HCT116 (cell line): ENCODE measurements around the gene DCAF17. TPM values are rescaled to one million over a fixed set of nuclear protein-coding genes. Genes with fewer than 3 reads are reported as not detected.

Experiments used
- ATAC-seq: fragments of 200-7000 bp; cut with Tn5 transposase; 2 replicates; pipeline ENCODE4 v1.9.1; 2020; ENCODE audit warnings: mild to moderate bottlenecking, moderate library complexity
- BruUV-seq: library from RNA; stranded (reverse); fragments of 400-500 nt; replicated peaks from 2 replicates; lab custom pipeline; 2021; lab: Mats Ljungman, UMichigan
- CTCF ChIA-PET: fragments of 300-600 bp; sonication (Branson Sonifier 250); formaldehyde crosslinking; loops from one replicate; lab custom pipeline; 2021; ENCODE audit warnings: antibody characterized with exemption; lab: Charles Lee
- POLR2A ChIA-PET: fragments of 300-600, 350-600 bp; sonication (Branson Sonifier 250); formaldehyde crosslinking; loops from one replicate; lab custom pipeline; 2021; ENCODE audit warnings: antibody characterized with exemption; lab: Charles Lee
- RAD21 ChIA-PET, 2 experiments: fragments of 300-600 bp; sonication (Branson Sonifier 250); formaldehyde crosslinking; loops; one replicate each; lab custom pipeline; 2023; ENCODE audit warnings: low total read pairs in 2 of 2; ENCODE audit not compliant: uncharacterized antibody in 2 of 2, unreplicated experiment in 2 of 2, low non-redundant PET in 1 of 2; lab: Charles Lee
- DNase-seq: peaks from one replicate; pipeline ENCODE4 v3.0.0-alpha.2; 2010; ENCODE audit warnings: low read depth, low spot score
- H2AFZ ChIP-seq: fragments of 200-600 bp; shearing (Covaris generic), sonication (generic); 2 replicates; pipeline ENCODE4 v1.6.1; 2017; ENCODE audit warnings: low read depth, mixed run types, mixed read lengths, antibody characterized with exemption, low read length; ENCODE audit not compliant: poor library complexity, severe bottlenecking
- H3K27ac ChIP-seq: 2 replicates; pipeline ENCODE4 v1.5.1; 2012; ENCODE audit warnings: low read depth, low read length
- H3K27me3 ChIP-seq: fragments of 200-600 bp; sonication (generic); 2 replicates; pipeline ENCODE4 v1.6.1; 2016; ENCODE audit warnings: mixed run types, low read length, mixed read lengths; ENCODE audit not compliant: insufficient read depth
- H3K36me3 ChIP-seq, 2 experiments: fragments of 200-500 bp in 1 of 2; fragments of 200-600 bp in 1 of 2; sonication (Bioruptor generic) in 1 of 2; sonication (generic) in 1 of 2; 2 replicates each; pipeline versions ENCODE4 v1.5.1 to v1.6.1; 2014 to 2016; ENCODE audit warnings: low read length in 2 of 2, inconsistent platforms in 1 of 2, mixed read lengths in 1 of 2, mixed run types in 1 of 2; ENCODE audit not compliant: insufficient read depth in 2 of 2, control insufficient read depth in 1 of 2
- H3K4me1 ChIP-seq, 2 experiments: fragments of 200-600 bp in 1 of 2; sonication (generic) in 1 of 2; 2 replicates each; pipeline versions ENCODE4 v1.5.1 to v1.6.1; 2012 to 2017; ENCODE audit warnings: low read length in 2 of 2, inconsistent platforms in 1 of 2, mild to moderate bottlenecking in 1 of 2, mixed read lengths in 1 of 2, mixed run types in 1 of 2, moderate library complexity in 1 of 2; ENCODE audit not compliant: insufficient read depth in 2 of 2, control insufficient read depth in 1 of 2
- H3K4me2 ChIP-seq: fragments of 200-600 bp; sonication (generic); 2 replicates; pipeline ENCODE4 v1.6.1; 2017; ENCODE audit warnings: mixed run types, low read length, mixed read lengths
- H3K4me3 ChIP-seq, 2 experiments: fragments of 200-600 bp in 1 of 2; sonication (generic) in 1 of 2; replicated peaks in 1 of 2; 2 replicates each; pipeline ENCODE4 v1.5.1; 2011 to 2016; ENCODE audit warnings: low read length in 2 of 2, control low read depth in 1 of 2, low read depth in 1 of 2, mild to moderate bottlenecking in 1 of 2, mixed read lengths in 1 of 2, mixed run types in 1 of 2
- H3K79me2 ChIP-seq: fragments of 200-600 bp; sonication (generic); 2 replicates; pipeline ENCODE4 v1.6.1; 2017; ENCODE audit warnings: mild to moderate bottlenecking, mixed run types, low read length, moderate library complexity, mixed read lengths; ENCODE audit not compliant: insufficient read depth
- H3K9ac ChIP-seq: fragments of 200-600 bp; sonication (generic); 2 replicates; pipeline ENCODE4 v1.6.1; 2016; ENCODE audit warnings: low read length, mixed read lengths
- H3K9me2 ChIP-seq: fragments of 200-600 bp; sonication (generic), shearing (Covaris generic); 2 replicates; pipeline ENCODE4 v1.6.1; 2017; ENCODE audit warnings: mixed run types, mild to moderate bottlenecking, moderate library complexity; ENCODE audit not compliant: insufficient read depth
- H3K9me3 ChIP-seq, 2 experiments: fragments of 200-500 bp in 1 of 2; fragments of 200-600 bp in 1 of 2; sonication (Bioruptor generic) in 1 of 2; sonication (generic) in 1 of 2; 2 replicates each; pipeline ENCODE4 v1.6.1; 2014 to 2017; ENCODE audit warnings: low read length in 2 of 2, mixed read lengths in 2 of 2, inconsistent platforms in 1 of 2, low read depth in 1 of 2, mild to moderate bottlenecking in 1 of 2, mixed run types in 1 of 2, moderate library complexity in 1 of 2; ENCODE audit not compliant: control insufficient read depth in 1 of 2, insufficient read depth in 1 of 2
- H4K20me1 ChIP-seq: fragments of 200-600 bp; sonication (generic), shearing (Covaris generic); 2 replicates; pipeline ENCODE4 v1.6.1; 2017; ENCODE audit warnings: mixed run types, mild to moderate bottlenecking, moderate library complexity; ENCODE audit not compliant: insufficient read depth
- ATF3 ChIP-seq: IDR thresholded peaks from 2 replicates; pipeline ENCODE4 v1.6.1; 2012
- CBX3 ChIP-seq: IDR thresholded peaks from 2 replicates; pipeline ENCODE4 v1.6.1; 2012; ENCODE audit warnings: low read depth
- CTCF ChIP-seq, 3 experiments: fragments of 200-600 bp in 1 of 3; sonication (generic) in 1 of 3; IDR thresholded peaks in 2 of 3; conservative IDR thresholded peaks in 1 of 3; 2 replicates each; pipeline ENCODE4 v1.5.1; 2012 to 2017; ENCODE audit warnings: low read depth in 2 of 3, low read length in 2 of 3, antibody characterized with exemption in 1 of 3, borderline replicate concordance in 1 of 3, control low read depth in 1 of 3, mild to moderate bottlenecking in 1 of 3, mixed read lengths in 1 of 3, mixed run types in 1 of 3, moderate library complexity in 1 of 3; ENCODE audit not compliant: insufficient read depth in 1 of 3
- EGR1 ChIP-seq: IDR thresholded peaks from 2 replicates; pipeline ENCODE4 v1.6.1; 2012; ENCODE audit warnings: low read depth
- ELF1 ChIP-seq: IDR thresholded peaks from 2 replicates; pipeline ENCODE4 v1.6.1; 2012; ENCODE audit warnings: low read depth, borderline replicate concordance
- EZH2phosphoT487 ChIP-seq: fragments of 200-600 bp; IDR thresholded peaks from 2 replicates; pipeline ENCODE4 v1.6.1; 2018; ENCODE audit warnings: antibody characterized with exemption, borderline replicate concordance
- FOSL1 ChIP-seq: IDR thresholded peaks from 2 replicates; pipeline ENCODE4 v1.6.1; 2012; ENCODE audit warnings: low read depth
- JUND ChIP-seq: IDR thresholded peaks from 2 replicates; pipeline ENCODE4 v1.6.1; 2012
- MAX ChIP-seq: IDR thresholded peaks from 2 replicates; pipeline ENCODE4 v1.6.1; 2012
- POLR2A ChIP-seq: IDR thresholded peaks from 2 replicates; pipeline ENCODE4 v1.7.0; 2011; ENCODE audit warnings: borderline replicate concordance; ENCODE audit not compliant: insufficient read depth, insufficient read length; ENCODE audit errors: extremely low read depth
- POLR2AphosphoS5 ChIP-seq: IDR thresholded peaks from 2 replicates; pipeline ENCODE4 v1.6.1; 2011; ENCODE audit warnings: mild to moderate bottlenecking, low read depth, low read length, moderate library complexity
- RAD21 ChIP-seq: IDR thresholded peaks from 2 replicates; pipeline ENCODE4 v1.6.1; 2012; ENCODE audit warnings: low read depth, mild to moderate bottlenecking
- SIN3A ChIP-seq: IDR thresholded peaks from 2 replicates; pipeline ENCODE4 v1.6.1; 2012; ENCODE audit warnings: low read depth
- SP1 ChIP-seq: IDR thresholded peaks from 2 replicates; pipeline ENCODE4 v1.6.1; 2012; ENCODE audit warnings: low read depth
- SRF ChIP-seq: IDR thresholded peaks from 2 replicates; pipeline ENCODE4 v1.6.1; 2012; ENCODE audit warnings: low read depth
- TCF7L2 ChIP-seq: IDR thresholded peaks from 2 replicates; pipeline ENCODE4 v1.7.0; 2011; ENCODE audit warnings: borderline replicate concordance, inconsistent platforms; ENCODE audit not compliant: insufficient read depth, insufficient read length; ENCODE audit errors: extremely low read depth
- YY1 ChIP-seq: IDR thresholded peaks from 2 replicates; pipeline ENCODE4 v1.6.1; 2011; ENCODE audit warnings: low read length, low read depth, moderate library complexity, mild to moderate bottlenecking; ENCODE audit not compliant: insufficient replicate concordance; ENCODE audit errors: extremely low read depth
- ZFX ChIP-seq: fragments of 450-650 bp; IDR thresholded peaks from 2 replicates; pipeline ENCODE4 v1.6.1; 2017
- intact Hi-C: fragments of 100-400 bp; cut with micrococcal nuclease; formaldehyde crosslinking; loops from 2 replicates; pipeline ENCODE4 v1.10.0; 2022
- total RNA-seq: library from RNA; stranded (reverse); gene quantifications from one replicate; pipeline ENCODE4 v1.2.1, GENCODE V29; 2021; ENCODE audit not compliant: unreplicated experiment
- TF ChIP-seq, protein P1 (sequence below): IDR thresholded peaks from 2 replicates; pipeline ENCODE4 v1.6.1; 2011; ENCODE audit warnings: mild to moderate bottlenecking, low read length, moderate library complexity; ENCODE audit not compliant: insufficient replicate concordance; ENCODE audit errors: extremely low read depth
- TF ChIP-seq, protein P2 (sequence below): IDR thresholded peaks from 2 replicates; pipeline ENCODE4 v1.6.1; 2012; ENCODE audit warnings: low read depth

DCAF17 gene
- total RNA-seq, 1 experiment from 2014 or later = 17.7 TPM

- no TSS peak for BruUV-seq
- CTCF ChIA-PET = interaction anchor here (1.4 kb wide), 1 partner anchor 10 kb away, joined by 4 read pairs; no protein-coding TSS in a partner anchor
- ATAC-seq (no peak), DNase-seq (no peak)
- Histone ChIP-seq H3K4me3 (no peak overlapping the region), H2AFZ (no peak overlapping the region), H3K4me1 (no peaks in the 10 kb centered on the region), H3K9me3 (peaks cover 0 to 5% of the 10 kb centered on the region in 2 experiments; a peak in 1 of 4 replicates), H3K27me3 (no peaks in the 10 kb centered on the region), H4K20me1 (no peaks in the 10 kb centered on the region), H3K36me3 (no peaks in the 10 kb centered on the region), H3K4me2 (no peak overlapping the region), H3K27ac (no peak overlapping the region), H3K9me2 (no peaks in the 10 kb centered on the region), H3K79me2 (no peaks in the 10 kb centered on the region), H3K9ac (no peak overlapping the region)
- intact Hi-C loops = no loop called here
- POLR2A ChIA-PET = no interaction called here
- RAD21 ChIA-PET = no interaction called here
- no peak for TF ChIP-seq ZFX
- TF ChIP-seq POLR2AphosphoS5 = no peak
- no peak for TF ChIP-seq FOSL1
- no peak for TF ChIP-seq EGR1
- no peak for TF ChIP-seq MAX
- no peak for TF ChIP-seq ELF1
- TF ChIP-seq SP1 = no peak
- no peak for TF ChIP-seq POLR2A
- no peak for TF ChIP-seq TCF7L2
- no peak for TF ChIP-seq YY1
- TF ChIP-seq RAD21 = no peak
- TF ChIP-seq SIN3A = no peak
- TF ChIP-seq CTCF (IDR thresholded peaks at IDR 0.05 in 2 of 3, conservative IDR thresholded peaks at IDR 0.05 in 1 of 3; ENCODE audit: borderline replicate concordance in 1 of 3, insufficient read depth in 1 of 3, low read depth in 2 of 3, low read length in 2 of 3) = no peak
- TF ChIP-seq, protein P1, sequence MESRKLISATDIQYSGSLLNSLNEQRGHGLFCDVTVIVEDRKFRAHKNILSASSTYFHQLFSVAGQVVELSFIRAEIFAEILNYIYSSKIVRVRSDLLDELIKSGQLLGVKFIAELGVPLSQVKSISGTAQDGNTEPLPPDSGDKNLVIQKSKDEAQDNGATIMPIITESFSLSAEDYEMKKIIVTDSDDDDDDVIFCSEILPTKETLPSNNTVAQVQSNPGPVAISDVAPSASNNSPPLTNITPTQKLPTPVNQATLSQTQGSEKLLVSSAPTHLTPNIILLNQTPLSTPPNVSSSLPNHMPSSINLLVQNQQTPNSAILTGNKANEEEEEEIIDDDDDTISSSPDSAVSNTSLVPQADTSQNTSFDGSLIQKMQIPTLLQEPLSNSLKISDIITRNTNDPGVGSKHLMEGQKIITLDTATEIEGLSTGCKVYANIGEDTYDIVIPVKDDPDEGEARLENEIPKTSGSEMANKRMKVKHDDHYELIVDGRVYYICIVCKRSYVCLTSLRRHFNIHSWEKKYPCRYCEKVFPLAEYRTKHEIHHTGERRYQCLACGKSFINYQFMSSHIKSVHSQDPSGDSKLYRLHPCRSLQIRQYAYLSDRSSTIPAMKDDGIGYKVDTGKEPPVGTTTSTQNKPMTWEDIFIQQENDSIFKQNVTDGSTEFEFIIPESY = no peak
- no peak for TF ChIP-seq ATF3
- TF ChIP-seq, protein P2, sequence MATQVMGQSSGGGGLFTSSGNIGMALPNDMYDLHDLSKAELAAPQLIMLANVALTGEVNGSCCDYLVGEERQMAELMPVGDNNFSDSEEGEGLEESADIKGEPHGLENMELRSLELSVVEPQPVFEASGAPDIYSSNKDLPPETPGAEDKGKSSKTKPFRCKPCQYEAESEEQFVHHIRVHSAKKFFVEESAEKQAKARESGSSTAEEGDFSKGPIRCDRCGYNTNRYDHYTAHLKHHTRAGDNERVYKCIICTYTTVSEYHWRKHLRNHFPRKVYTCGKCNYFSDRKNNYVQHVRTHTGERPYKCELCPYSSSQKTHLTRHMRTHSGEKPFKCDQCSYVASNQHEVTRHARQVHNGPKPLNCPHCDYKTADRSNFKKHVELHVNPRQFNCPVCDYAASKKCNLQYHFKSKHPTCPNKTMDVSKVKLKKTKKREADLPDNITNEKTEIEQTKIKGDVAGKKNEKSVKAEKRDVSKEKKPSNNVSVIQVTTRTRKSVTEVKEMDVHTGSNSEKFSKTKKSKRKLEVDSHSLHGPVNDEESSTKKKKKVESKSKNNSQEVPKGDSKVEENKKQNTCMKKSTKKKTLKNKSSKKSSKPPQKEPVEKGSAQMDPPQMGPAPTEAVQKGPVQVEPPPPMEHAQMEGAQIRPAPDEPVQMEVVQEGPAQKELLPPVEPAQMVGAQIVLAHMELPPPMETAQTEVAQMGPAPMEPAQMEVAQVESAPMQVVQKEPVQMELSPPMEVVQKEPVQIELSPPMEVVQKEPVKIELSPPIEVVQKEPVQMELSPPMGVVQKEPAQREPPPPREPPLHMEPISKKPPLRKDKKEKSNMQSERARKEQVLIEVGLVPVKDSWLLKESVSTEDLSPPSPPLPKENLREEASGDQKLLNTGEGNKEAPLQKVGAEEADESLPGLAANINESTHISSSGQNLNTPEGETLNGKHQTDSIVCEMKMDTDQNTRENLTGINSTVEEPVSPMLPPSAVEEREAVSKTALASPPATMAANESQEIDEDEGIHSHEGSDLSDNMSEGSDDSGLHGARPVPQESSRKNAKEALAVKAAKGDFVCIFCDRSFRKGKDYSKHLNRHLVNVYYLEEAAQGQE = no peak
- no peak for TF ChIP-seq EZH2phosphoT487
- TF ChIP-seq CBX3 = no peak
- no peak for TF ChIP-seq SRF
- TF ChIP-seq JUND = no peak
Observed at GRCh38 chr2:171531836-171532450, 97.9 kb downstream of the DCAF17 start.
